ENCODE results near the gene CSK. TPM values are rescaled to one million over a fixed set of nuclear protein-coding genes. Genes with fewer than 3 reads are reported as not detected.
A peak's percentile ranks its signal among the peaks of the same experiment; 100 is the strongest.

The CSK gene
- total and polyA plus RNA-seq, 2 donors from 2014 or later, result 18.9 to 58.8 TPM

DNA sequence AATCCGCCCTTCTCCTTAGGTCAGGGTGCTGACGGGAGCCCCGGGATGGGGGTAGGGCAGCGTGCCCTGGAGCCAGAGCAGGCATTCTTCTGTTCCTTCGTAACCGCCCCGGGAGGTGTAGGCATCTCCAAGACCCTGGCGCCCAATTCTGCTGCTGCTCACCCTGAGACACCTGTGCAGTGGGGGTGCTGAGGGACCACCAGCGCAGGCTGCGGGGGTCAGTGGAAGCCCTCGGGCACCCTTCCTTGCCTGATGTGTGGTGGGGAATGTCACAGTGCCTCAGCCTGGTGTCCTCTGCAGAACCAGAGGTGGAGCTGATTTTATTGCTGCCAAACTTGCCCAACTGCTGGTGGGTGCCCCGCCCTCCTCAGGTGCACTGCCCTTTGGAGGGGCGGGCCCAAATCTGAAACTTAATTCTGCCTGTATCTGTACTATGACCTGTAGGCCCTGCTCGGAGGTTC is 7.3 kb downstream of the CSK start:
- DNase-seq (no peak), FAIRE-seq (no peak)
- Histone ChIP-seq H3K4me3 (ENCODE audit: low read length in 3 of 3) (no peak overlapping the region), H3K36me3 (ENCODE audit: control insufficient read depth in 2 of 3, insufficient read depth in 3 of 3, low read length in 3 of 3) (no peaks in the 10 kb centered on the region), H3K4me1 (ENCODE audit: control insufficient read depth in 2 of 3, insufficient read depth in 2 of 3, low read depth in 1 of 3, low read length in 3 of 3) (peaks cover 0 to 62% (median 47%) of the 10 kb centered on the region in 3 donors), H3K27ac (ENCODE audit: low read depth in 2 of 2, low read length in 2 of 2) (peak overlapping the region; percentile 10 to 69), H3K27me3 (ENCODE audit: control insufficient read depth, insufficient read depth, low read length) (no peaks in the 10 kb centered on the region), H3K9me3 (ENCODE audit: control insufficient read depth in 2 of 3, insufficient read depth in 1 of 3, low read length in 3 of 3) (no peaks in the 10 kb centered on the region), H3K9ac (ENCODE audit: low read length in 3 of 3) (no peak overlapping the region)
- intact Hi-C loops (cut with DNase I), result no loop called here
- TF ChIP-seq, protein P1, sequence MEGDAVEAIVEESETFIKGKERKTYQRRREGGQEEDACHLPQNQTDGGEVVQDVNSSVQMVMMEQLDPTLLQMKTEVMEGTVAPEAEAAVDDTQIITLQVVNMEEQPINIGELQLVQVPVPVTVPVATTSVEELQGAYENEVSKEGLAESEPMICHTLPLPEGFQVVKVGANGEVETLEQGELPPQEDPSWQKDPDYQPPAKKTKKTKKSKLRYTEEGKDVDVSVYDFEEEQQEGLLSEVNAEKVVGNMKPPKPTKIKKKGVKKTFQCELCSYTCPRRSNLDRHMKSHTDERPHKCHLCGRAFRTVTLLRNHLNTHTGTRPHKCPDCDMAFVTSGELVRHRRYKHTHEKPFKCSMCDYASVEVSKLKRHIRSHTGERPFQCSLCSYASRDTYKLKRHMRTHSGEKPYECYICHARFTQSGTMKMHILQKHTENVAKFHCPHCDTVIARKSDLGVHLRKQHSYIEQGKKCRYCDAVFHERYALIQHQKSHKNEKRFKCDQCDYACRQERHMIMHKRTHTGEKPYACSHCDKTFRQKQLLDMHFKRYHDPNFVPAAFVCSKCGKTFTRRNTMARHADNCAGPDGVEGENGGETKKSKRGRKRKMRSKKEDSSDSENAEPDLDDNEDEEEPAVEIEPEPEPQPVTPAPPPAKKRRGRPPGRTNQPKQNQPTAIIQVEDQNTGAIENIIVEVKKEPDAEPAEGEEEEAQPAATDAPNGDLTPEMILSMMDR (IDR thresholded peaks at IDR 0.05; ENCODE audit: borderline replicate concordance, extremely low read depth, insufficient read depth), result no peak

DNA sequence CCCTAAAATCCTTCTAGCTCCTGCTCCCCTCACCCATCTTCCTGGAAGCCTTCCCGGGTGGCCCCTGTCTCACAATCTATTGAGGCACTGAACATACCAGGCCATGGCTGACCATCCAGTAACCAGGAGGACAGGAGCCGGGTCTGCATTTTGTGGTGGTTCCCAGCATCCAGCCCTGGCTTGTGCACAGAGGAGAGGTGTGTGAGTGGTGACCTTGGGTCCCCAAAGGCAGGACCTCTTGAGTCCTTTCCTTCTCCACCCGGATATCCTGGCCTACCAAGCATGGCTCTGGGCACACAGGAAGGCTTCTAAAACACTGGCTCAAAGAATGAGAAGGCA is 7.8 kb downstream of the CSK start:
- peak overlapping the region in 1 of 3 donors; percentile 7 for H3K4me3 ChIP-seq (ENCODE audit: low read length in 3 of 3)
- peaks cover 0 to 62% (median 47%) of the 10 kb centered on the region in 3 donors for H3K4me1 ChIP-seq (ENCODE audit: control insufficient read depth in 2 of 3, insufficient read depth in 2 of 3, low read depth in 1 of 3, low read length in 3 of 3)
- intact Hi-C loops (cut with DNase I), result no loop called here
- no peaks in the 10 kb centered on the region for H3K9me3 ChIP-seq (ENCODE audit: control insufficient read depth in 2 of 3, insufficient read depth in 1 of 3, low read length in 3 of 3)
- H3K9ac ChIP-seq (ENCODE audit: low read length in 3 of 3), result peak overlapping the region in 2 of 3 donors; percentile 9 to 55
- DNase-seq (no peak), FAIRE-seq (no peak)
- TF ChIP-seq, protein P1 (IDR thresholded peaks at IDR 0.05; ENCODE audit: borderline replicate concordance, extremely low read depth, insufficient read depth), result no peak
- peak overlapping the region; percentile 10 to 69 for H3K27ac ChIP-seq (ENCODE audit: low read depth in 2 of 2, low read length in 2 of 2)
- H3K36me3 ChIP-seq (ENCODE audit: control insufficient read depth in 2 of 3, insufficient read depth in 3 of 3, low read length in 3 of 3), result no peaks in the 10 kb centered on the region
- no peaks in the 10 kb centered on the region for H3K27me3 ChIP-seq (ENCODE audit: control insufficient read depth, insufficient read depth, low read length)

DNA sequence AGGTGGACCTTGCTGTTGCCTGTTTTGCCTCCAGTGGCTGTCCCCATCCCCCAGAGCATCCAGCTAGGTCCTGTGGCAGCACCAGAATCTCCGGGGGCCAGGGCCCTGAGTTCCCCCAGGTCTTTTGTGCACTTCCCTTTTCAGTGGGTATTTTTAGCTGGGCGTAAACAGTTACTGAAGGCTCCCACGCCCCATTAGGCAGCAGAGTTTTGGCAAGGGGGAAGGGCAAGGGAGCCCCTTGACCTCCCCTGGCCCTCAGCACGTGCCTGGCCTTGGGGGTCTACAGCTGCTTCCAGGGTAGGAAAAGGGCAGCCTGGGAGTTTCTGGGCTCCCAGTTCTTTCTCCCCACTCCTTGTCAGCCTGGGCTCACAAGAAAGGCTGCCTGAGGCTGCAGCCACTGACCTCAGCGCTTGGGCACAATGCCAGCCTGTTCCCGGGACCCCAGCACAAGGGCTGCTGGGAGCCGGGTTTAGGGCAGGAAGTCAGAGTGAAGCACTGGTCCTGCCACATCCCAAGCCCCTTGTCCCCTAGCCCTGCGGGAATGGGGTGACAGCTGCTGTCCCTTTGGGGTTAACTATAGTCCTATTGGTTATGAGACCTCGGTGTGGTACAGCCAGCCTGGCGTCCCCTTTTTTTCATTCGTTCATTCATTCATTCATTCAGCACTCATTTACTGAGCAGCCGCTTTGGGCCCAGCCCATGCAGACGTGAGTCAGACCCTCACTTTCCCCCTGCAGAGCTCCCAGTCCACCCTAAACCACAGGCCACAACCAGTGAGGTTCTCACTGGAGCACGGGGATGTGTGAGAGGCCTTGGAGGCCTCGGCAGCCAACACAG is 8.4 kb downstream of the CSK start:
- H3K27ac ChIP-seq (ENCODE audit: low read depth in 2 of 2, low read length in 2 of 2), result peak overlapping the region; percentile 10 to 69
- peak overlapping the region in 2 of 3 donors; percentile 9 to 55 for H3K9ac ChIP-seq (ENCODE audit: low read length in 3 of 3)
- H3K27me3 ChIP-seq (ENCODE audit: control insufficient read depth, insufficient read depth, low read length), result no peaks in the 10 kb centered on the region
- no peaks in the 10 kb centered on the region for H3K9me3 ChIP-seq (ENCODE audit: control insufficient read depth in 2 of 3, insufficient read depth in 1 of 3, low read length in 3 of 3)
- FAIRE-seq (no peak), DNase-seq (peak; percentile 55 to 93 (median 68))
- intact Hi-C loops (cut with DNase I), result no loop called here
- H3K36me3 ChIP-seq (ENCODE audit: control insufficient read depth in 2 of 3, insufficient read depth in 3 of 3, low read length in 3 of 3), result no peaks in the 10 kb centered on the region
- TF ChIP-seq, protein P1 (IDR thresholded peaks at IDR 0.05; ENCODE audit: borderline replicate concordance, extremely low read depth, insufficient read depth), result no peak
- peak overlapping the region in 1 of 3 donors; percentile 7 for H3K4me3 ChIP-seq (ENCODE audit: low read length in 3 of 3)
- peaks cover 0 to 60% (median 44%) of the 10 kb centered on the region in 3 donors for H3K4me1 ChIP-seq (ENCODE audit: control insufficient read depth in 2 of 3, insufficient read depth in 2 of 3, low read depth in 1 of 3, low read length in 3 of 3)
